Measurements from ENCODE around the gene ITIH4.

- TF ChIP-seq CTCF (IDR thresholded peaks at IDR 0.05) (no peak), POLR2A (IDR thresholded peaks at IDR 0.05) (no peak)
Measured at GRCh38 chr3:52865994-52866393, 35.5 kb upstream of the ITIH4 start.

All from breast epithelium (tissue), 3 donors.